22Rv1 (cell line): ENCODE results near the gene CCDC28B.

ENCODE experiments used
- CTCF ChIP-seq: fragments of 450-650 bp; IDR thresholded peaks from 2 replicates; pipeline ENCODE4 v1.5.1; 2017; ENCODE audit warnings: mild to moderate bottlenecking
- ZFX ChIP-seq: fragments of 450-650 bp; IDR thresholded peaks from 2 replicates; pipeline ENCODE4 v1.6.1; 2017; ENCODE audit warnings: antibody characterized with exemption, borderline replicate concordance

GRCh38 chr1:32184650-32185049, 15.7 kb upstream of the CCDC28B start:
- TF ChIP-seq CTCF: no peak
- TF ChIP-seq ZFX: no peak
